ENCODE measurements around the gene KRTAP5-5. TPM values are rescaled to one million over a fixed set of nuclear protein-coding genes. Genes with fewer than 3 reads are reported as not detected.

Gene KRTAP5-5
- total and polyA plus RNA-seq, 2 of the 8 experiments (the other 6 are each of a cell fraction or from before 2014, with no cell fraction given), result 0.09 TPM; not detected in 1

DNA sequence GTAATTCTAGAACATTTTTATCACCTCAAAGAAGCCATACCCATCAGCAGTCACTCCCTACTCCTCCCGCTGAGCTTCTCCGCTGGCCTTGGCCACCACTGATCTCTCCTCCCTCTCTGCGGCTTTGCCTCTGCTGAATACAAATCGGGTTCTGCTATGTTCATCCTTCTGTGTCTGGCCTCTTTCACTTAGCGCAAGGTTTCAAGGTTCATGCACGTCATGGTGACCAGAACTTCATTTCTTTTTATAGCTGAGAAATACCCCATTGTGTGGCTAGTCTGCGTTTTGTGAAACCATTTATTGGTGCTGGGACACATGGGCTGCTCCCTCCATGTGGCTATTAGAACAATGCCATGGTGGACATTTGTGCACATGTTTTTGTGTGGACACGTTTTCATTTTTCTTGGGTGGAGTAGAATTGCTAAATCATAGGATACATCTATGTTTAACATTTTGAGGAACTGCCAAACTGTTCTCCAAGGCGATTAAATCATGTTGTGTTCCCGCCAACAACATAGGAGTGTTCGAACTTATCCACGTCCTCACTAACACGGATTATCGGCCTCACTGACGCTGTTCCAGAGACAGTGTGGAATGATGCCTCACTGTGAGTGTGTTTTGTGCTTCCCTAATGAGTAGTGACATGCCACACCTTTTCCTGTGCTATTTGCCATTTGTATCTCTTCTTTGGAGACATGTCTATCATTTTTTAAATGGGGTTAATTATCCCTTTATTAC, 43.2 kb downstream of the KRTAP5-5 start:
- Histone ChIP-seq H2BK15ac (ENCODE audit: low read length) (no peak overlapping the region), H3K18ac (ENCODE audit: extremely low read depth, low read length) (no peak overlapping the region), H3K4me2 (ENCODE audit: insufficient read depth in 1 of 2, low read depth in 2 of 2, low read length in 2 of 2) (no peak overlapping the region), H3K56ac (replicated peaks; ENCODE audit: insufficient read length, low read depth, low read length) (no peak overlapping the region), H2AFZ (ENCODE audit: low read length) (no peak overlapping the region), H4K8ac (ENCODE audit: extremely low read depth, insufficient read depth, low read length) (no peak overlapping the region), H2BK20ac (ENCODE audit: low read length) (no peak overlapping the region), H2AK5ac (ENCODE audit: low read depth, low read length) (no peak overlapping the region), H3K79me1 (ENCODE audit: low read depth, low read length) (no peaks in the 10 kb centered on the region), H3K79me2 (ENCODE audit: control insufficient read depth in 1 of 2, insufficient read depth in 2 of 2, low read length in 2 of 2) (no peaks in the 10 kb centered on the region), H3K36me3 (ENCODE audit: control insufficient read depth in 2 of 4, insufficient read depth in 4 of 4, low read length in 3 of 4) (no peaks in the 10 kb centered on the region), H3K23me2 (ENCODE audit: low read depth, low read length) (peaks cover 6% of the 10 kb centered on the region; the same call in 1 of the 2 replicates), H3K4me1 (replicated peaks in 1 of 4; ENCODE audit: control insufficient read depth in 3 of 4, insufficient read depth in 4 of 4, low read length in 3 of 4) (no peaks in the 10 kb centered on the region; a peak in 1 of 7 replicates), H3K9me3 (ENCODE audit: insufficient read depth in 2 of 2, low read depth in 1 of 2, low read length in 1 of 2) (no peaks in the 10 kb centered on the region), H3K23ac (ENCODE audit: insufficient read length) (no peak overlapping the region), H2BK12ac (ENCODE audit: low read depth, low read length) (no peak overlapping the region), H3K27ac (ENCODE audit: low read depth, low read length) (no peak overlapping the region), H3K9ac (replicated peaks in 1 of 4; ENCODE audit: extremely low read depth in 1 of 4, low read depth in 3 of 4, low read length in 3 of 4) (no peak overlapping the region), H4K91ac (replicated peaks; ENCODE audit: insufficient read length, low read length) (no peak overlapping the region), H3K4me3 (ENCODE audit: extremely low read depth in 1 of 4, insufficient read depth in 2 of 4, low read depth in 3 of 4, low read length in 4 of 4) (no peak overlapping the region), H4K20me1 (replicated peaks in 1 of 2; ENCODE audit: control insufficient read depth in 1 of 2, insufficient read depth in 2 of 2, low read length in 2 of 2) (peaks cover 0 to 2% of the 10 kb centered on the region in 2 experiments), H2BK120ac (replicated peaks; ENCODE audit: low read depth, low read length) (no peak overlapping the region), H3K14ac (ENCODE audit: insufficient read length) (no peak overlapping the region), H4K5ac (ENCODE audit: insufficient read length, low read depth, low read length) (no peak overlapping the region), H3K4ac (replicated peaks; ENCODE audit: insufficient read length, low read depth, low read length) (no peak overlapping the region), H3K27me3 (replicated peaks in 1 of 4; ENCODE audit: control insufficient read depth in 3 of 4, extremely low read depth in 1 of 4, insufficient read depth in 3 of 4, low read length in 3 of 4) (peaks cover 0 to 4% (median 0%) of the 10 kb centered on the region in 4 experiments; a peak in 3 of 7 replicates), H2BK5ac (ENCODE audit: low read depth, low read length) (no peak overlapping the region)
- TF ChIP-seq SP1 (IDR thresholded peaks at IDR 0.05; ENCODE audit: low read depth, low read length) (no peak), SP4 (IDR thresholded peaks at IDR 0.05; ENCODE audit: low read length) (no peak), NANOG (IDR thresholded peaks at IDR 0.05; ENCODE audit: insufficient read depth, low read depth, low read length, poor library complexity, severe bottlenecking) (no peak), ASH2L (IDR thresholded peaks at IDR 0.05; ENCODE audit: low read length) (no peak), NRF1 (IDR thresholded peaks at IDR 0.05; ENCODE audit: low read depth, low read length) (no peak), TEAD4 (IDR thresholded peaks at IDR 0.05; ENCODE audit: low read depth, low read length) (no peak), SIX5 (IDR thresholded peaks at IDR 0.05; ENCODE audit: low read depth, low read length) (no peak), SIN3A (conservative IDR thresholded peaks at IDR 0.05 in 1 of 2, IDR thresholded peaks at IDR 0.05 in 1 of 2; ENCODE audit: low read depth in 1 of 2, low read length in 2 of 2) (no peak), GABPA (IDR thresholded peaks at IDR 0.05; ENCODE audit: borderline replicate concordance, insufficient read depth, low read length) (no peak), CHD2 (IDR thresholded peaks at IDR 0.05; ENCODE audit: low read length) (no peak), EGR1 (IDR thresholded peaks at IDR 0.05; ENCODE audit: borderline replicate concordance, low read depth, low read length) (no peak), KDM5A (IDR thresholded peaks at IDR 0.05; ENCODE audit: low read length) (no peak)
- 84% methylated on average over 15 of the region's 15 CpGs; no CpG with 5 or more reads in 1 of the 2 experiments for WGBS, 2 experiments (ENCODE audit: extremely low coverage in 1 of 2, insufficient coverage in 1 of 2, insufficient read length in 1 of 2, insufficient replicate concordance in 2 of 2, low coverage in 1 of 2, low lambda C conversion rate in 2 of 2, missing lambda C conversion rate in 1 of 2)
- no peak for FAIRE-seq
- ChIA-PET POLR2A (ENCODE audit: partially characterized antibody) (no interaction called here), CTCF (ENCODE audit: partially characterized antibody) (interaction anchor here (0.5 to 4.5 kb wide), 4 partner anchors 20 to 162 kb away, joined by 3 to 21 read pairs (median 10); partner anchors contain the start of gene SYT8)
- DNase-seq (ENCODE audit: low read depth in 1 of 2, low spot score in 2 of 2), result no peak
